Islet precursor cell (in vitro differentiated cells): ENCODE measurements around the gene MOV10L1.
A peak's percentile ranks its signal among the peaks of the same experiment; 100 is the strongest.
"Not testable (repeated sequence)": the region's sequence is repeated elsewhere in the genome, so short reads cannot be mapped to it uniquely, and the experiment has no call there.

Source experiments
- DNase-seq: peaks from one replicate; pipeline ENCODE4 v3.0.0-alpha.2; 2018

Gene MOV10L1

DNA sequence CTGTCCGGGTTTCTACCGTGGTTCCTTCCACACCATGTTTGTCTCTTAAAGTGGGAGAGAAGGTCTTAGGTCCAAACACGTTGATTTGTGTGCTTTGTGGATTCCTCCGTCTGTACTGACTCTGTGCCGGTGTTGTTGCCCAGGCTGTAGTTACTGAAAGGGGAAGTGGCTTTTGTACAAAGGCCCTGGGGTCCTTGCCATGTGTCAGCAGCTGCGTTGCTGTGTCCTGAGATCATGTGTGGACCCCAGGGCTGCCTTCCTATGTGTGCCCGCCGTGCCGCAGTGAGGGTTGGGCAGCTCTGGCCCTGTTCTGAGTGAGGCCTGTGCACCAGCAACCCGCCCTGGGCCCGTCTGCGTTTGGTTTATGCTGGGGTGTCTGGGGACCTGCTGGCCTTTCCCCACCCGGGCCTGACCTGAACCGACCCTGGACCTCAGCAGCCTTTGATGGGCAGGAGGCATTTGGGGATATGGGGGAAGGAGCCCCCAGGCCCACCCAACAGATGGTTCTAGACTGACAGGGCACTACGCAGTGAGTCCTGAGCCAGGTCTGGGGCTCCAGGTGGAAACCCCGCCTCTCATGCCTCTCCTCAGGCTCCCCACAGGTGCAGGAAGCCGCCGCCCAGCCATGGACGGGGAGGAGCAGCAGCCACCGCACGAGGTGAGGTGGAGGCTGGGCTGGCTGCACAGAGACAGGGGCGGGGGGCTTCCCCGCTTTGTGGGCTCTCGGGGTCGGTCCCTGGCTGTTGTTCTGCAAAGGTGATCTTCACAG lies 102.8 kb downstream of the MOV10L1 start:
- DNase-seq = no peak

- no peak for DNase-seq
Observed at GRCh38 chr22:50193621-50194020, 103.8 kb downstream of the MOV10L1 start.

DNA sequence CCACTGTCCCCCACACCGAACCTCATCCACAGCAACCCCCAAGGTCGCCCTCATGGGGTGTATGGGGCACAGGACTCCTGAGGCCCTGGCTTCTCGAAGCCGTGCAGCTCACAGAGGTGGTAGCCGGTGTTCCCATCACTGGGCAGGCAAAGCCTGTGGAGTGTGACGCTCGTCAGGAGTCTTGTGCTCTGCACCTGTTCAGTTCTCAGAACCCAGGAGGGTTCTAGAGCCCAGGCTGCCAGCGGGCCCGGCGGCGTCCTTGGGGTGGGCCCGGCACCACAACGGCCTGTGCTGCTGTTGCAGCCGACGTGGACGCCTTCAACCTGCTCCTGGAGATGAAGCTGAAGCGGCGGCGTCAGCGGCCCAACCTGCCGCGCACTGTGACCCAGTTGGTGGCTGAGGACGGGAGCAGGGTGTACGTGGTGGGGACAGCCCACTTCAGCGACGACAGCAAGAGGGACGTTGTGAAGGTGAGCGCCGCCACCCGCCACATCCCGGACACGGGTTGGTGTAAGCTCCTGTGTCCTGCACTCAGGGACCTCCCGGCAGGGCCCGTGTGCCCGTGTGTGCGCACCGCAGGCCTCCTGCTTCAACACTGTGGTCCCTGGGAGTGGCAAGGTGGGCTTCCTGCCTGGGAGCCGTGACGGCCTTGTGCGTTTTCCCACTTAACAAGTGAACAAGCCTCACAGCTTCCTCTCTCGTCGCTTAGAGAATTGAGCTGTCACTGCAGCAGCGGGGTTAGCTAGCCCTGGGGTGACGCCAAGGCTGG lies 104.4 kb downstream of the MOV10L1 start:
- no peak for DNase-seq

DNA sequence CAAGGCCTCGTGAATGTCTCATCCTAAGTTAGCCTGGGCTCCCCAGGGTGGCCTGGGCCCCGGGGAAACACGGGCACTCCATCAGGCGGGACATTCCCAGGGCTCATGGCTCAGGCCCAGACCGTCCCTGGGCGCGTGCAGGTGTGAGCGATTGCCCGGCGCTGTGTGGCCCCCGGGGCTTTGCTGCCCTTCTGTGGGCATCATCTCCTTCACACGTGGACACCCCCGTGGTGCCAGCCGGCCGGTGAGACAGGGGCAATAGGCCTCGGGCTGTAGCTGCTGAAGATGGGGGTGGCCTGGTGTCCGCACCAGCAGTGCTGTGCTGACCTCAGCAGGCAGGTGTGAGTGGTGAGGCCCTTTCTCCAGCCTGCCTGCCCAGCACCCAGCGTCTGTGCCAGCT lies 106.5 kb downstream of the MOV10L1 start:
- DNase-seq = no peak

- DNase-seq = no peak
Observed at GRCh38 chr22:50197000-50197800, 107.4 kb downstream of the MOV10L1 start.

GRCh38 chr22:50197856-50198623 lies 108.2 kb downstream of the MOV10L1 start:
- DNase-seq = no peak

- no peak for DNase-seq
Observed at GRCh38 chr22:50198624-50199017, 108.8 kb downstream of the MOV10L1 start.

- no peak for DNase-seq
Observed at GRCh38 chr22:50199251-50199721, 109.5 kb downstream of the MOV10L1 start.

DNA sequence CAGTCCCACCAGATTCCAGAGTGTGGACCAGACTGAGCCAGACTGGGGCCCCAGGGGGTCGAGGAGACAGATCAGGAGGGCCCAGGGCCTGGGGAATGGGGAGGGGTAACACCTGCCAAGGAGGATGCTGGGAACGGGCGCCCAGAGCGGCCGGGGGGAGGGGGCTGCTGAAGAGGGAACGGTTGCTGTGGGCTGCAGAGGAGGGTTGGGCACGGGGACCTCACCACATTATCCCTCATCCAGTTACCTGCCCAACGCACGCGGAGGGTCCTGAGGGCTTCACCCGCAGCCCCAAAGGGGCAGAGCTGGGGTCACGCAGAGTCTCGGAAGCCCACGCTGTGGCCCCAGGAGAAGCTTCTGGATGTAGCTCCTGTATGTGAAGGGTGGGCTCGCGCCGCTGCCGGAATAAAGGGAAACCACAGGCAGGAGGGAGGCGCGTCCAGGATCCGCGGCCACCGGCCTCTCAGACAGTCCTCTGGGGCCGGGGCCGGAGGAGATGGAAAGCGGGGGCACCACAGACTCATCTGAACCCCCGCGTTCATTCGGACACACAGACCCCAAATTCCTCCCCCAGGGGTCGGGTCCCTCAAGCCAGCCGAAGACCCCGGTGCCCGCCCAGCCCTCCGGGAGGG lies 110.1 kb downstream of the MOV10L1 start:
- no peak for DNase-seq

- peak; percentile 94 for DNase-seq
Observed at GRCh38 chr22:50200461-50201190, 110.8 kb downstream of the MOV10L1 start, which contains the start of gene SELENOO. Gene SELENOO (plus strand): TSS chr22:50201011. CDS start chr22:50201037, 26 bp downstream.

DNA sequence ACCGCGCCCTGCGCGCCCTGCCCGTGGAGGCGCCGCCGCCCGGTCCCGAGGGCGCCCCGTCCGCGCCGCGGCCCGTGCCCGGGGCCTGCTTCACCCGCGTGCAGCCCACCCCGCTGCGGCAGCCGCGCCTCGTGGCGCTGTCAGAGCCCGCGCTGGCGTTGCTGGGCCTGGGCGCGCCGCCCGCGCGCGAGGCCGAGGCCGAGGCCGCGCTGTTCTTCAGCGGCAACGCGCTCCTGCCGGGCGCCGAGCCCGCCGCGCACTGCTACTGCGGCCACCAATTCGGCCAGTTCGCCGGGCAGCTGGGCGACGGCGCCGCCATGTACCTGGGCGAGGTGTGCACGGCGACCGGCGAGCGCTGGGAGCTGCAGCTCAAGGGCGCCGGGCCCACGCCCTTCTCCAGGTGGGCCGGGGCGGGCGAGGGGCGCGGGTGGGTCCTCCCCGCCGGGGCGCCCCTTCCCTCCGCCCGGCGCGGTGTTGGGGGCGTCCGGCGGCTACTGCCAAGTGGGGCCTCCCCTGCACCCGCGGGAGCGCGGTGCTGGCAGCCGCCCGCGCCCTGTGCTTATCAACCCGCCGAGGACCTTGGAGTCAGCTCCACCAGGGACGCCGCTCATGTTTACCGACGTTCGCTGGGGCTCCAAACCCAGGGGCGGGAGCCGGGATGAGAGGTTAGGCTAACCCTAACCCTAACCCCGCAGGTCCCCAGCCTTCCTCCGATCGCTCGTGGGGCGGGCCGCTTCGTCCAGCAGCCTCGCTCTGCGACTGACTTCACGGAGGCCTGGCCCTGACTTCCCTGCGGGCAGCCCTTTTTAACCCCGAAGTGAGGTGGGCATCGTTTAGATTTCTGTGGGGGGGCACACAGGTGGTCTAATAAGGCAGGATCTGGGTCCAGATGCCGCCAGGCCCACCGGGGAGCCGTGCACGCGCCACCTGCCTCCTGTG lies 111.7 kb downstream of the MOV10L1 start:
- no peak for DNase-seq

DNA sequence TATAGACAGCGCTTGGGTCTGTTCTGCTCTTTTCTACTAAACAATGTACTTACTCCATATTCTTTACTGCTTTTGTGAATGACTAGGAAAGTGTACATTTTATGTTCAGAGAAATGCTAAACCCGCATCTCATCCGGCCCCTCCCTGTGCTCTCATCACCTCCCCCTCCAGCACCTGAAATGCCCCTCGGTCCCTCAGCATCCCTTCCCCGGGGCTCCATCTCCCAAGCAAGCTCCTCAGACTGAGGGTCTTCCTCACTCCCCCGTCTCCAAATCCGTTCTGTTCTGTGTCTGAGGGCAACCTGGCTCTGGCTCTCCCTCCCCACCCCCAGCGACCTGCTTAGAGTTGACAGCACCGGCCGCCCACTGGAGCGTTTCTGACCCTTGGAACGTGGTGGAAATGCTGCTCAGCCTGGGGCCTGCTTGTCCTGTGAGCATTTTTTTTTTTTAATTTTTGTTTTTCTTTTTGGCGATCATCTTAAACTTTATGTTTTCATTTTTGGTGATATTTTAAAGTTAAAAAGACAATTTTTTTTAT lies 112.4 kb downstream of the MOV10L1 start:
- no peak for DNase-seq

DNA sequence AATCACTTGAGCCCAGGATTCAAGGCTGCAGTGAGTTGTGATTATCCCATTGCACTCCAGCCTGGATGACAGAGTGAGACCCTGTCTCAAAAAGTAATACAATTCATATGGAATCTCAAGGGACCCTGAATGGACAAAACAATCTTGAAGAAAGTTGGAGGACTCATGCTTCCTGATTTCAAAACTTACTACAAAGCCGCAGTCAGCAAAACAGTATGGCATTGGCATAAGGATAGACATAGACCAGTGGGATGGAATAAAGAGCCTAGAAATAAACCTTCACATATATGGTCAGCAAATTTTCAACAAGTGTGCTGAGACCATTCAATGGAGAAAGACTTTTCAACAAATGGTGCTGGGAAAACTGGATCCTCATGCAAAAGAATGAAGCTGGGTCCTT lies 113.5 kb downstream of the MOV10L1 start:
- DNase-seq = no peak

DNA sequence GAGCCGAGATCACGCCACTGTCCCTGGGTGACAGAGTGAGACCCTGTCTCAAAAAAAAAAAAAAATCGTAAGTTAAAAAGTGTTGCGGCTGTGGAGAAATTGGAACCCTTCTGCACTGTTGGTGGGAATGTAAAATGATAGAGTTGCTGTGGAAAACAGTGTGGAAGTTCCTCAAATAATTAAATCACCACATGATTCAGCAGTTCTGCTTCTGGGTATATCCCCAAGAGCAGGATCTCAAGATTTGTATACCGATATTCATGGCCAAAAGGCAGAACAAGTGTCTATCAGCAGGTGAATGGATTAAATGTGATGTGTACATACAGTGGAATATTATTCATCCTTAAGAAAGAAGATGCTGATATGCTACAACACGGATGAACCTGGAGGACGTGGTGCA lies 114.8 kb downstream of the MOV10L1 start:
- DNase-seq = no peak

- DNase-seq = not testable (repeated sequence)
Observed at GRCh38 chr22:50204998-50205397, 115.2 kb downstream of the MOV10L1 start.

DNA sequence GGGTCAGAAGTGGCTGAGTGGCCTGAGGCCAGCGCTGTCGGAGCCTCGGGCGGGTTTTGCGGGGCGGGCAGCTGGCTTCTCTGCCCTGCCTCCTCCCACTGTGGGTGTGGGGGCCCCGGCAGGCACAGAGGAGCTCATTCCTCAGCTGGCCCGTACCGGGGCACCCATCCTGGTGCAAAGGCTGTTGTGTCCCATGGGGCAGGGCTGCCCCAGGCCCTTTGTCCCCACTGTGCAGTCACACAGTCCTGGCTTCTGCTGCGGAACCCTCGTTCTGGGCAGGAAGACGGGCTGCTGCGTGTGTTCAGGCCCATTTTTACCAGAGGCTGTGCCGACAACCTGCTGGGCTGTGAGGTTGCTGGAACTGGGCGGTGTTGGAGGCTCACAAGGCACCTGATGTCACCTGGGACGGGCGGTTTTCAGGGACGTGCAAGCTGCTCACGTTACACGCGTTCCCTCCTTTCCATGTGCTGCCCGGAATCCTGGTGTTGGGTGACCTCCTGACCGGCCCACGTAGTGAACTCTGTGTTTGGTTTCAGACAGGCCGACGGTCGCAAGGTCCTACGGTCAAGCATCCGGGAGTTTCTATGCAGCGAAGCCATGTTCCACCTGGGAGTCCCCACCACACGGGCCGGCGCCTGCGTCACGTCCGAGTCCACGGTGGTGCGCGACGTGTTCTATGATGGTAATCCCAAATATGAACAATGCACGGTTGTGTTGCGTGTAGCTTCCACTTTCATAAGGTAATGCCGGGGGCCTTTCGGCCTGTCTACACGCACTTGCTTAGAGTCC lies 116.2 kb downstream of the MOV10L1 start:
- DNase-seq = no peak

GRCh38 chr22:50206599-50206998 lies 116.8 kb downstream of the MOV10L1 start:
- DNase-seq = peak; percentile 87

DNA sequence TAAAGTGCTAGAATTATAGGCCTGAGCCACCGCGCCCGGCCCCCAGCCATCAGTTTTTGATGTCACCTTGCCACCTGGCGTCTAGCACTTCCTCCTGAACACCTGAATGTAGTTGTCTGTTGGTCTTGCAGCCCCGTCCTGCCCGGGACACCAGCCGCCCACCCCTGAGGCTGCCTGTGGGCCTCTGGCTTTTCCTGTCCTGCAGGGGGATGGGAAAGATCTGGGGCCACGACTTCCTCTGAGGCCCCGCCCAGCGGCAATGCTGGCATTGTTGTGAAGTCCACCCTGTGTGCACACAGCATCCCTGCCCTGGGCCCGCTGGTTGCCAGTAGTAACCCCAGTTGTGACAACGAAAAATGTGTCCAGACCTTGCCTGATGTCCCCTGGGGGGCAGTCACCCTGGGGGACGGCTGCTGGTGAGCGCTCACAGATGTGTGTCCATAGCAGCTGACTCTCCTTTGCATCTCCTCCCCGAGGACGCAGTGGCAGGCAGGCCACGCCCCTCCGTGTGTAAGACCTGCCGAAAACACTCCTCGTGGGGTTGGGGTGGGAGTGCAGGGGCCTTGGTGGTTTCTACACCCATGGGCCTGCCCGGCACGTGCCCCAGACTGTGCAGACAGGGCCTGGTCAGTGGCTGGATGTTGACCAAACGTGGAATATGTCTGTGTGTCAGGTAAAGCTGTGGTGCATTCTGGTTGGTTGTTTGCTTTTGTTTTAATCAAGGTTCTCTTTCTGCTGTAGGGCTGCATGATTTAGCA lies 117.8 kb downstream of the MOV10L1 start:
- no peak for DNase-seq
